Measurements from ENCODE around the gene CALHM4.

The CALHM4 gene

DNA sequence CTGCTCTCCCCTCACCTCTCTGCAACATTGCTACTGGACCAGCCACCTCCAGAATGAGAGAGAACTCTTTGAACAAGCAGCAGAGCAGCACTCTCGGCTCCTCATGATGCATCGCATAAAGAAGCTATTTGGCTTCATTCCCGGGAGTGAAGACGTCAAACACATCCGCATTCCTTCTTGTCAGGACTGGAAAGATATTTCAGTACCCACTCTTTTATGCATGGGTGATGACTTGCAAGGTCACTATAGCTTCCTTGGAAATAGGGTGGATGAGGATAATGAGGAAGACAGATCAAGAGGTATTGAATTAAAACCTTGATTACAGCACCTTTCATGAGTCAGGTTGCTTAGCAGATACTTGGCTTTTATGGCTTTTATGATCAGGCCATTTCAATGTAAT lies 4.3 kb downstream of the CALHM4 start:
- H3K27ac ChIP-seq = no peak overlapping the region
- TF ChIP-seq, protein P1, sequence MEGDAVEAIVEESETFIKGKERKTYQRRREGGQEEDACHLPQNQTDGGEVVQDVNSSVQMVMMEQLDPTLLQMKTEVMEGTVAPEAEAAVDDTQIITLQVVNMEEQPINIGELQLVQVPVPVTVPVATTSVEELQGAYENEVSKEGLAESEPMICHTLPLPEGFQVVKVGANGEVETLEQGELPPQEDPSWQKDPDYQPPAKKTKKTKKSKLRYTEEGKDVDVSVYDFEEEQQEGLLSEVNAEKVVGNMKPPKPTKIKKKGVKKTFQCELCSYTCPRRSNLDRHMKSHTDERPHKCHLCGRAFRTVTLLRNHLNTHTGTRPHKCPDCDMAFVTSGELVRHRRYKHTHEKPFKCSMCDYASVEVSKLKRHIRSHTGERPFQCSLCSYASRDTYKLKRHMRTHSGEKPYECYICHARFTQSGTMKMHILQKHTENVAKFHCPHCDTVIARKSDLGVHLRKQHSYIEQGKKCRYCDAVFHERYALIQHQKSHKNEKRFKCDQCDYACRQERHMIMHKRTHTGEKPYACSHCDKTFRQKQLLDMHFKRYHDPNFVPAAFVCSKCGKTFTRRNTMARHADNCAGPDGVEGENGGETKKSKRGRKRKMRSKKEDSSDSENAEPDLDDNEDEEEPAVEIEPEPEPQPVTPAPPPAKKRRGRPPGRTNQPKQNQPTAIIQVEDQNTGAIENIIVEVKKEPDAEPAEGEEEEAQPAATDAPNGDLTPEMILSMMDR (conservative IDR thresholded peaks at IDR 0.05) = no peak
- no peak for TF ChIP-seq ZFX (IDR thresholded peaks at IDR 0.05)

DNA sequence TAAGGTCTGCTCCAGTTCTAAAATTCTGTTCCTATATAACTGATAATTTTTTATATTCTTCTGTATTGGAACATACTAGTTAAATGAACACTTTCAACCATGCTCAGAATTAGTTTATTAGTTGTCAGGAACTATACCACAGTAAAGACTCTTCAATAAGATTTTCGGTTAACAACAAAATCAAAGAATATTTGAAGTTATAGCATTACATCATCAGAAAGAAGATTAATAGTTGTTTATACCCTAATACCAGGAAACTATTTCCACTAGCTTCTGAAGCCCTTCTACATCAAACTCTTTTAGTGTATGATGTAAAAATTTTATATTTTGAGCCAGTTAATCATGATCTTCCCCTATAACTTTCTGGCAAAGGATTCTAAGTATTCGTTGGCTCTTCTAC lies 6.6 kb downstream of the CALHM4 start:
- no peak overlapping the region for H3K27ac ChIP-seq
- TF ChIP-seq ZFX (IDR thresholded peaks at IDR 0.05) = no peak
- TF ChIP-seq, protein P1 (conservative IDR thresholded peaks at IDR 0.05) = no peak

DNA sequence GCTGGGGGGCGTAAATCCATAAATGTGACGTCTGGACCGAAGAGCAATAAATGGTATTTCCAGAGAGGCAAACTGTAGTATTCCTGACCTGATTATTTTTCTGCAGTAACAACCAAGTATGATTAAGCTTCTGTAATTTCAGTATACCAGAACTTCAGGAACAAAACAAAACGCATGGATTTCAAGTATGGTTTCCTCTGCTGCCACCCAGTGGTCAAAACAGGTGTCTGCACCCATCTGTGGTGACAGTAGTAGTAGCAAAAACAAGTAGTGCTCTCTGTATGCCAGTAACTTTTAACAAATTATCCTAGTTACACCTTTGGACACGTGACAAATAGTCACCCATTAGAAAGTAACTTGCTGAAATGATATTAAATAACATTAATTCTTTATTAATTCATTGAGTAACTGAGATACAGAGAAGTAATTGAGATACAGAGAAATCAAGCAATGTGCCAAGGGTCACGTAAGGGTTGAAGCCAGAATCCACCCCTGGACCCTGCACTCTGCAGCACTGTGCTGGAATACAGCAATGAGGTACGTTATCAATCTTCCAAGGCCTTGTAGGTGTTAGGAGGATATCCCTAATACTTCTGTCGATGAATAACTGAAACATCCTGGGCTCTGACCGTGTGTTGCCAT lies 7.9 kb downstream of the CALHM4 start:
- TF ChIP-seq ZFX (IDR thresholded peaks at IDR 0.05) = no peak
- TF ChIP-seq, protein P1 (conservative IDR thresholded peaks at IDR 0.05) = peak; percentile 87

DNA sequence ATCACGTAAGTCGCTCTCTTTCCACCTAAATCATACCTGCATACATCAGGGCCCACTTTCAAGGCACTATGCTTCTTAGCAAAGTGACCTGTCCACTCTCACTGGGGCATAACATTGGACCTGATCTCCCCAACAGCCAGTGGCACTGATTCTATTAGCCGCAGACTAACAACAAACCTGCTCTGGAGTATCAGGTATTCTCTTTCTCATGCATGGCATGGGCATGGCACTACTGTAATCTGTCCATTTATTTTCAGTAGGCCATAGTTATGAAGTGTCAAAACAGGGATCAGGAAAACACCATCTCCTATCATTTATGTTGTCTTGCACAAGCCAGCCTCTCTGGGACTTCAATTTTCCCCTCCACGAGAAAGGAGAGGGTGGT lies 8.5 kb downstream of the CALHM4 start:
- H3K27ac ChIP-seq = no peak overlapping the region
- TF ChIP-seq, protein P1 (conservative IDR thresholded peaks at IDR 0.05) = no peak
- TF ChIP-seq ZFX (IDR thresholded peaks at IDR 0.05) = no peak

More for the DNA sequence above, 7.9 kb downstream of the CALHM4 start:
- no peak overlapping the region for H3K27ac ChIP-seq

DNA sequence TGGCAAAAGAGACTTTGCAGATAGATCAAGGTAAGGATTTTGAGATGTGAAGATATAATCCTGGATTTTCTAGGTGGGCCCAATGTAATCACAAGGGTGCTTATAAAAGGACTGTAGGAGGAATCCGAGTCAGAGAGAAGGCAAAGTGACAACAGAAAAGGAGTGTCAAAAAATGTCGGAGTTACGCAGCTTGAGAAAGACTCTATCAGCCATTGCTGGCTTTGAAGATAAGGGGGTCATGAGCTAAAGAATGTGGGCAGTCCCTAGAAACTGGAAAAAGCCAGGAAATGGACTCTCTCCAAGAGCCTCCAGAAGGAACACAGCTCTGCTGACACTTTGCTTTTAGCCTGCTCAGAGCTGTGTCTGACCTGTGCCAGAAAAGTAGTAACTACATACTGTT lies 9.1 kb downstream of the CALHM4 start:
- H3K27ac ChIP-seq = no peak overlapping the region
- TF ChIP-seq, protein P1 (conservative IDR thresholded peaks at IDR 0.05) = no peak
- no peak for TF ChIP-seq ZFX (IDR thresholded peaks at IDR 0.05)

DNA sequence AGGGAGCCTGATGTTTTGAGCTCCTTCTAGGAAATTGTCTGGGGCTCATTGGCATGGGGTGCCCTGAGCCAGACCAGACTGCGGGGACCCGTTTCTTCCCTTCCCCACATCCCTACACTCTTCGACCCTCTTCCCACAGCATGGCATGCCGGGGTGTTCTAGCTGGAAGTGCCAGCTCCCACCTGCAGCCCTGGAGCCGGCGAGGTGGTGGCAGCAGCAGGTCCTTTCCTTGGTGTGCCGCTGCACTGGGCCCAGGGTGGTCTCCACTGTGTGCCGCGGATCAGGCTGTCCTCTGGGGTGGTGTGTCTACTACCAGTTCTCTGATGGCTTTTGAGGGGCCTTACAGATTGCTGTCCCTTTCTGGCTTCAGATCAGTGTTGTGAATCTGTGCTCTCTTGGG lies 10.3 kb downstream of the CALHM4 start:
- H3K27ac ChIP-seq = no peak overlapping the region
- no peak for TF ChIP-seq ZFX (IDR thresholded peaks at IDR 0.05)

DNA sequence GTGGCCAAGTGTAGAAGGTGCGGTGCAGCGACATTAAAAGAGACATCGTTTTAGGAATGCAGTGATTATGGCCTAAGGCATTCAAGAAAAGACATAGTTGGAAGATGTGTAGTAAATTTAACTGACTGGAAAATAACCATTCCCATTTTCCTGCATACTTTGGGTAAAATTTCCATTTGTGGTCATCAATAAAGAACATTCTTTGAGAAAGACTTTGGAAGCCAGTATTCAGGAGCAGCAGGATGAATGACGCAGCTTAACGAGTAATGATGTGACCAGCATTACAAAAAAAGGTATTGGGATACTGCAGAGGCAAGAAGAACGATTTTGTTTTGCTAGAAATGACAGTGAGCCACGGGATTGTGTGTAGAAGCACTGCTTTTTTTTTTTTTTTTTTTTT lies 10.8 kb downstream of the CALHM4 start:
- H3K27ac ChIP-seq = no peak overlapping the region
- TF ChIP-seq, protein P1 (conservative IDR thresholded peaks at IDR 0.05) = no peak
- TF ChIP-seq ZFX (IDR thresholded peaks at IDR 0.05) = no peak
